Right ventricle myocardium inferior (tissue), 1 donor: ENCODE data around the gene STK24. TPM values are rescaled to one million over a fixed set of nuclear protein-coding genes. Genes with fewer than 3 reads are reported as not detected.
A peak's percentile ranks its signal among the peaks of the same experiment; 100 is the strongest.
"Not testable (repeated sequence)": the region's sequence is repeated elsewhere in the genome, so short reads cannot be mapped to it uniquely, and the experiment has no call there.

Source experiments
- ATAC-seq: fragments of 200-7000 bp; cut with Tn5 transposase; one replicate; pipeline ENCODE4 v1.9.1; 2020; ENCODE audit warnings: mild to moderate bottlenecking, moderate library complexity
- DNase-seq: peaks from one replicate; pipeline ENCODE4 v3.0.0; 2021; ENCODE audit errors: missing footprints
- intact Hi-C: fragments of 100-400 bp; cut with DNase I; formaldehyde crosslinking; loops from one replicate; pipeline ENCODE4 v1.11.0; 2022
- total RNA-seq: library from RNA; stranded (reverse); fragmentation: NEBNext Ultra II Directional; extraction: Animal tissue kit (Norgen Biotek cat#: 25700); gene quantifications from one replicate; pipeline ENCODE4 v1.2.1, GENCODE V29; 2021
- donor health status: DM: no; HTN: yes; CAD: no; lungs with severe emphysema.

The STK24 gene
- total RNA-seq, 1 donor from 2014 or later = 69.6 TPM

- intact Hi-C loops = no loop called here
- ATAC-seq = no peak
- DNase-seq = no peak
Measured at GRCh38 chr13:98413796-98414195, 163.1 kb downstream of the STK24 start.

- ATAC-seq, intact Hi-C loops, DNase-seq: not testable (repeated sequence)
Measured at GRCh38 chr13:98413278-98413677, 163.6 kb downstream of the STK24 start.

DNA sequence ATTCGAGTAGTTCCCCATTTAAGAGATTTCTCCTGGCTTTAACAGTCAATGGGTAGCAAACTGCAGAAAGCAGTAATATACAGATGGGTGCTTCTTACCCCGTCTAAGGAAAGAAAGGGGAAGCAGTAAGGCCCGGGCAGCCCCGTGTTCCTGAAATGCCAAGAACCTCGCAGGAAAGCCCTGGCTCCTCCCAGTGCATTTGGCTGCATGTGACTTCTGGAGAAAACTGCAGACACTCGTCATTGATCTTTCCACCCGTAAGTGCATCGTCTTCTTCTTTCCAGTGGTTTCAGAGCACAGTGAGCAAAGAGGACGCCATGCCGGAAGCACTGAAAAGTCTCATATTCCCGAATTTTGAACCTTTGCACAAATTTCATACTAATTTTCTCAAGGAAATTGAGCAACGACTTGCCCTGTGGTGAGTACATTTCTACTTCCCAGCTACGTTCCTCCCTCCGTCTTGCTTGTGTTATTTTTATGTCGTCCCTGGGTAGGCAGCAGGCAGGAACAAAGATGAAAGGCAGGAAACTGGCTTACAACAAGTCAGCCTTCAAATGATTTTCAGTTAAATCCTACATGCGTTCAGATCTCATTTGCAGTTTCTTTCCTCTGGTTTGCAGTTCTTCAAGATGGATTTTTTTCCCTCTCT, 165.2 kb downstream of the STK24 start:
- DNase-seq (no peak), ATAC-seq (peak; percentile 59)
- intact Hi-C loops = no loop called here

- DNase-seq (no peak), ATAC-seq (no peak)
- intact Hi-C loops = no loop called here
Measured at GRCh38 chr13:98411013-98411412, 165.9 kb downstream of the STK24 start.

- intact Hi-C loops = no loop called here
- DNase-seq = no peak
- no peak for ATAC-seq
Measured at GRCh38 chr13:98410612-98411011, 166.3 kb downstream of the STK24 start.

- intact Hi-C loops = loop anchor here (10.0 kb wide), 1 partner anchor 264 kb away; the partner anchor contains the start of gene FARP1
- ATAC-seq (no peak), DNase-seq (no peak)
Measured at GRCh38 chr13:98409281-98409680, 167.6 kb downstream of the STK24 start.

DNA sequence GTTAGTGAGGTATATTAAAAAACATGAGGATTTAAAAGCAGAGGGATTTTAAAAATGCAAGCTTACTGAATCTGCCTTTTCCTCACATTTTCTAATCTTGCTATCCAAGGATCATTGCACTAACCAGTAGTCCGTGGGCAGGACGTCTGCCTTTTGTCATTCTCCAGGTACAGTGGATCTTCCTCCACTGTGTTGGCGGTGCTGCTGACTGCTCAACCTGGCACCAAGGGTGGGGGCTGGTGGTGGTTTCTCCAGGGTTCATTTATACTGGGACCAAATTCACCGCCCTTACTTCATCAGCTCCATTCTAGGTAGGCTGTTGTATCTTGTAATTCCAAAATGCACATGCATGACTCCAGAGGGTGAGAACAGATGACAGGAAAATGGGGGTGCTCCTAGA, 169.3 kb downstream of the STK24 start:
- DNase-seq = no peak
- intact Hi-C loops = loop anchor here (10.0 kb wide), 1 partner anchor 263 kb away; the partner anchor contains the start of gene FARP1
- ATAC-seq = no peak

GRCh38 chr13:98406971-98407370, 169.9 kb downstream of the STK24 start:
- ATAC-seq (no peak), DNase-seq (no peak)
- intact Hi-C loops = loop anchor here (10.0 kb wide), 1 partner anchor 262 kb away; the partner anchor contains the start of gene FARP1

DNA sequence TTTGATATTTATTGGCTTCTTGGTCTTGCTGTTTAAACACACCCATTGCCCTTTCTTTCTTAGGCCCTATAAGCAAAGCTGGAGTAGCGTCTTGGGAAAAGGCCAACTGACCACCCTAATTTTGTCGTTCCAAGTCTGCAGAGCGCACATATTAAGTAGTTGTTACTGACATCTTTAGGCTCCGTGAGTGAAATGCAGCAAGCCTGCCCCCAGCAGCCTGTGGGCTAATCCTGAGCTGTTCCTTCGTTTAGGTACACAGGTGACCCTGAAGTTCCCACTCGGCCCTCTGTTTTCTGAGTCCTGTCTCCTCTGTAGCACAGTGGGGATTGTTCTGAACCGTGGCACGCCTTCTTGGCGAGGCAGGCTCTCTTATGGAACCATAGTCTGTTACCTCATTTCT, 170.5 kb downstream of the STK24 start:
- DNase-seq (no peak), ATAC-seq (no peak)
- intact Hi-C loops = loop anchor here (10.0 kb wide), 1 partner anchor 262 kb away; the partner anchor contains the start of gene FARP1

DNA sequence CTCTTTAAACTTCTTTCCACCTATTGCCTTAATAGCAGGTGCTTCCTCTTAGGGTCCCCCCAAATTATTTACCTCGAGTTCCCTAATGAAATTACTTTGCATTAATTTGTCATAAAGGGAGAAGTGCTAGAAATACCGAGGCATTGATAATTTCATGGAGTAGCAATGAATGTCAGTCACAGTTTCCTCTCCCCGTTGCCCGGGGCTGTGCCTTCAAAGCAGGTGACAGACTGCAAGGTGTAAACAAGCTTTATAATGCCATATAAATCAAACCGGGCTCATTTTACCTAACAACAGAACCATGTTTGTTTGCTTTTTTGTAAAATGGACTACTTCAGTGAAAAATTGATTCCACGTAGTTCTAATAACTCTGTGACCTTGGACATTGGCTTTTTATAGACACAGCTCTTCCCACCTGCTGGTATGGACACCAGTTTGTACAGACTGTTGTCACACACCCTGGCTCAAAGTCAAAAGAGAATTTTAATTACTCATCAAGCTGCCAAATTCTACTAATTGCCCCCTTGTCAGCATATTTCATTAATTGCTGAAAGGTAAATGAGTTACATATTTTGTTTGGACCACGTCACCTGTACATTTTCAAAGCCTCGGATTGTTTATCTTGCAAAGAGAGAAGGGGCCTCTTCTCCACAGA, 171.1 kb downstream of the STK24 start:
- intact Hi-C loops = loop anchor here (10.0 kb wide), 1 partner anchor 261 kb away; the partner anchor contains the start of gene FARP1
- ATAC-seq (no peak), DNase-seq (no peak)

DNA sequence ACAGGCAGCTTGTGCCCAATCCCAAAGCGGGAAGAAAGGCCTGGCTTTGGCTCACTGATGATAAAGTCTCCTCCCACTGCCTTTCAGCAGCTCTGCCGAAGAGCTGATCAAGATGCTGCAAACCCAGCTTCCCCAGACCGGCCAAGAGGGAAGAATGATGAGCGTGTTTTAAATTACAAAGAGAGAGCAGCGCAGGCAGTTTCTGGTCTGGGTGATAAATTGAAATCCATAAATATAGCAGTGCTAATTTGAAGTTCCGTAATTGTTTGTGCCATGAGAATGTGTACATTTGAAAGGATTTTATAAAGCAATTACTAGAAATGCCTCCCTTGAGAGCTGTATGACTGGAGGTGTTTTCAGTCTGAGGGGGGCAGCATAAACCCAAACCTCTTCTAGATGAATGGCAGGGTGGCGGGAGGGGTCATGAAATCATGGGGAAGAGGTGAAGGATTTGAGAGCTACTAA, 171.8 kb downstream of the STK24 start:
- intact Hi-C loops = loop anchor here (10.0 kb wide), 1 partner anchor 260 kb away; the partner anchor contains the start of gene FARP1

GRCh38 chr13:98403076-98403475, 173.8 kb downstream of the STK24 start:
- ATAC-seq (no peak), DNase-seq (no peak)
- intact Hi-C loops = loop anchor here (10.0 kb wide), 1 partner anchor 258 kb away; the partner anchor contains the start of gene FARP1

More for the DNA sequence above, 171.8 kb downstream of the STK24 start:
- DNase-seq (no peak), ATAC-seq (peak; percentile 80)

DNA sequence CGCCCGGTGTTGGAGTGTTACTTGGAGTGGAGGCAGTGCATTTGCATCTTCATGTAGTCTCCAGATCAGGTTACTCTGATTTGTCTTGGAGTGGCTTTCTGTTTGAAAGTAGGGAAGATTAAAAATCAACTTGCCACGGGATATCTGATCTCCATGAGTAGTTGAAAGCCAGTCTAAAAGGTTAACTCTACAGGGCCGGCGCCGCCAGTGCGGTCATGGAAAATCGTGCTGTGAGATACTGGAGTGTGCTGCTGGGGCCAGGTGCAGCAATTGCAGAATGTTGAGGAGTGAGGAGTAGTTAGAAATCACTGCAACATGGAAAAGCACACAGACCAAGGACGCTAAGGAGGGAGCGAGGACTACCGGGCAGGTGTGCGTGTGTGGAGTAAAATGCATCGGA, 175.0 kb downstream of the STK24 start:
- intact Hi-C loops = loop anchor here (10.0 kb wide), 1 partner anchor 257 kb away; the partner anchor contains the start of gene FARP1
- no peak for ATAC-seq
- no peak for DNase-seq

DNA sequence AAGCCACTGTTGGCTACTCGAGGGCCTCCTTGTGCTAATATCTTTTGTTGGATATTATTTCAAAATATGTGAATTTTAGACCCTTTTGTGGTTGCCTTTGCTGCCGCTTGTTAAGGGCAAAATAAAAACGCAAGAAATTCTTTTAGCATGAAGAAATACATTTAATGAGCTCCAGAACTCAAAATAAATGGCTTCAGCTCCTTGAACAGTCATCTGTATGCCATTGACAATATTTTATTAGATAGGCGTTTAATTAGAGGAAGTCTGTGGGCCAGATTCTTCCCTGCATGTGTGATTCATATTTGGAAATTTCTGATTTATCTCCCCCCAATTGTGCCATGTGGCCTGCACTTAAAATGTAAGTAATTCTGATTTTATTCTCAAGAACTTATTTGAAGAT, 177.2 kb downstream of the STK24 start:
- intact Hi-C loops = loop anchor here (10.0 kb wide), 1 partner anchor 255 kb away; the partner anchor contains the start of gene FARP1
- no peak for ATAC-seq

GRCh38 chr13:98398581-98398980, 178.3 kb downstream of the STK24 start:
- ATAC-seq (no peak), DNase-seq (no peak)
- intact Hi-C loops = no loop called here

More for the DNA sequence above, 177.2 kb downstream of the STK24 start:
- no peak for DNase-seq

- intact Hi-C loops = no loop called here
- ATAC-seq = no peak
- DNase-seq = no peak
Measured at GRCh38 chr13:98397861-98398260, 179.0 kb downstream of the STK24 start.

- DNase-seq = no peak
- intact Hi-C loops = no loop called here
- ATAC-seq = no peak
Measured at GRCh38 chr13:98397221-98397620, 179.7 kb downstream of the STK24 start.

GRCh38 chr13:98396071-98396710, 180.7 kb downstream of the STK24 start:
- ATAC-seq = no peak
- DNase-seq = no peak
- intact Hi-C loops = no loop called here
